K562 treated with DMSO at 1 percent for 12 hours (cell line): ENCODE results near the gene AGRP. TPM values are rescaled to one million over a fixed set of nuclear protein-coding genes. Genes with fewer than 3 reads are reported as not detected.

Experiments
- total RNA-seq: library from RNA; unstranded; fragments of 300-600 nt; gene quantifications from 2 replicates; pipeline ENCODE4 v1.2.3, GENCODE V29; 2022; ENCODE audit not compliant: insufficient read depth

AGRP gene, protein sequence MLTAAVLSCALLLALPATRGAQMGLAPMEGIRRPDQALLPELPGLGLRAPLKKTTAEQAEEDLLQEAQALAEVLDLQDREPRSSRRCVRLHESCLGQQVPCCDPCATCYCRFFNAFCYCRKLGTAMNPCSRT
- total RNA-seq: not detected in 2 replicates

DNA sequence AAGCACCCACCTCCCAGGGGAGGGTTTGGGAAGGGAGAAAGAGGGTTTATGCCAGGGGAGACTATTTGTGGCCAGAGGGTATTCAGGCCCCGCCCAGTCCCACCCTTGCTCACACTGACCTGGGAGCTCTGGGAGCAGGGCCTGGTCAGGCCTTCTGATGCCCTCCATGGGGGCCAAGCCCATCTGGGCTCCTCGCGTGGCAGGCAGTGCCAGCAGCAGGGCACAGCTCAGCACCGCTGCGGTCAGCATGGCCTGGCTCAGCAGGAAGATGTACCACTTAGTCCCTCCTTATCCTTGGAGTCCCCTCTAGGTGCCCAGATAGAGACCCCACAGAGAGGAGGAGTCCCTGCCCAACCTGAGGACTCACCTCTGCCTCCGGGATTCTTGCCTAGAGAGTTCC, at the start of gene AGRP:
AGRP (minus strand) TSS at position 398 of the 400 bp plus-strand sequence; CDS start at position 249, 149 bp downstream.

GRCh38 chr16:67528222-67528869, 45.0 kb upstream of the AGRP start, which contains the start of gene RIPOR1:
RIPOR1 (plus strand) TSS chr16:67528829; CDS start chr16:67538447, 9,618 bp downstream.

GRCh38 chr16:67480833-67481560, 2.4 kb downstream of the AGRP start, which contains the start of gene ATP6V0D1:
ATP6V0D1 (minus strand) TSS chr16:67481157; CDS start chr16:67481086, 71 bp downstream.

Other genes with a start within 250 kb of the AGRP start
- gene FHOD1, start 236.1 kb downstream of the AGRP start, total RNA-seq: 37.1 and 54.3 TPM in 2 replicates
- gene SLC9A5, start 234.6 kb downstream of the AGRP start, total RNA-seq: 1.4 and 2.7 TPM in 2 replicates
- gene PLEKHG4, start 204.0 kb downstream of the AGRP start, total RNA-seq: 12.3 and 19.0 TPM in 2 replicates
- gene KCTD19, start 156.8 kb downstream of the AGRP start, total RNA-seq: 0.19 TPM in 1 of 2 replicates, not detected in the other
- 1.3 TPM in 1 of 2 replicates, not detected in the other for gene LRRC36, start 156.7 kb downstream of the AGRP start, total RNA-seq
- gene TPPP3, start 90.0 kb downstream of the AGRP start, total RNA-seq: not detected in 2 replicates
- not detected in 2 replicates for gene ZDHHC1, start 67.1 kb downstream of the AGRP start, total RNA-seq
- 0.35 TPM in 1 of 2 replicates, not detected in the other for gene HSD11B2, start 52.4 kb downstream of the AGRP start, total RNA-seq
- 189 and 193 TPM in 2 replicates for gene ATP6V0D1, start 2.4 kb downstream of the AGRP start, total RNA-seq
- 4.9 and 17.8 TPM in 2 replicates for gene RIPOR1, start 45.3 kb upstream of the AGRP start, total RNA-seq
- 17.9 and 46.1 TPM in 2 replicates for gene CTCF, start 79.0 kb upstream of the AGRP start, total RNA-seq
- gene CARMIL2, start 161.6 kb upstream of the AGRP start, total RNA-seq: 0.36 and 2.1 TPM in 2 replicates
- gene ACD, start 176.7 kb upstream of the AGRP start, total RNA-seq: 43.3 and 43.7 TPM in 2 replicates
- gene PARD6A, start 177.4 kb upstream of the AGRP start, total RNA-seq: 2.0 and 2.6 TPM in 2 replicates
- 11.1 and 13.9 TPM in 2 replicates for gene ENKD1, start 183.2 kb upstream of the AGRP start, total RNA-seq
- gene C16orf86, start 183.3 kb upstream of the AGRP start, total RNA-seq: 0.63 and 1.4 TPM in 2 replicates
- 12.6 and 16.6 TPM in 2 replicates for gene GFOD2, start 235.8 kb upstream of the AGRP start, total RNA-seq